Measurements from ENCODE around the gene VARS2. TPM values are rescaled to one million over a fixed set of nuclear protein-coding genes. Genes with fewer than 3 reads are reported as not detected.

Gene VARS2
- total and polyA plus RNA-seq, 9 of the 15 experiments (the other 6 are each of a cell fraction or from before 2014, with no cell fraction given): 1.6 to 53.6 (median 29.9) TPM

DNA sequence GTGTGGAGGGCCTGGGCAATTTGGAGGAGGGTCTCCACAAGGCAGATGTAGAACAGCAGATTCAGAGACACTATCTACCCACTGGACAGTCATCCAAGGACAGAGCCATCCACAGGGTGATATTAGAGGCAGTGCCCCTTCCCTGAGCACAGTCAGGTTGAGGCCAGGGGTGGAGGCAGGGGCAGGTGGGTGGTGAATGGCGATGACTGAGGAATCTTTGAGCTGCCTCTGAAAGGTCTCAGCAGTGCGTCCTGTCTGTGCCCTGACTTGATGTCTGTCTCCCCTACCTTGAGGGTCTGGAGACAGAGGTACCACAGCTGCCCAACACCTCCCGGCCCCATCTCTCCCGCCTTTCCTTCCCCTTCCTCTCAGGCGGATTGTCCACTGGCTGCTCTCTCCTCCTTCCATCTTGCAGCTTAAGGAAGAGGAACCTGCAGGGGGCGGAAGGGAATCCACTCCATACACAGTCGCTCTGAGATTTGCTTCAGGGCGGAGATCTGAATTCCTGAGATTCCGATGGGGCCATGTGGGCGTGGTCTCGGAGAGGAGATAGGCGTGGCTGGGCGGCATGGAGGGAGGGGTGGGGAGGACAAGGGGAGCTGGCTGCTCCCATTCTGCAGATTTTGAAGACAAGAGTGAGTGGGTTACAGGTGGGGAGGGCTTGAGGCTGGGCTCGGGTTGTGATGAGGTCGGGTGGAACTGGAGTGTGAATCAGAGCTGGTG is 28.5 kb downstream of the VARS2 start (continued):
- TF ChIP-seq, protein P1, sequence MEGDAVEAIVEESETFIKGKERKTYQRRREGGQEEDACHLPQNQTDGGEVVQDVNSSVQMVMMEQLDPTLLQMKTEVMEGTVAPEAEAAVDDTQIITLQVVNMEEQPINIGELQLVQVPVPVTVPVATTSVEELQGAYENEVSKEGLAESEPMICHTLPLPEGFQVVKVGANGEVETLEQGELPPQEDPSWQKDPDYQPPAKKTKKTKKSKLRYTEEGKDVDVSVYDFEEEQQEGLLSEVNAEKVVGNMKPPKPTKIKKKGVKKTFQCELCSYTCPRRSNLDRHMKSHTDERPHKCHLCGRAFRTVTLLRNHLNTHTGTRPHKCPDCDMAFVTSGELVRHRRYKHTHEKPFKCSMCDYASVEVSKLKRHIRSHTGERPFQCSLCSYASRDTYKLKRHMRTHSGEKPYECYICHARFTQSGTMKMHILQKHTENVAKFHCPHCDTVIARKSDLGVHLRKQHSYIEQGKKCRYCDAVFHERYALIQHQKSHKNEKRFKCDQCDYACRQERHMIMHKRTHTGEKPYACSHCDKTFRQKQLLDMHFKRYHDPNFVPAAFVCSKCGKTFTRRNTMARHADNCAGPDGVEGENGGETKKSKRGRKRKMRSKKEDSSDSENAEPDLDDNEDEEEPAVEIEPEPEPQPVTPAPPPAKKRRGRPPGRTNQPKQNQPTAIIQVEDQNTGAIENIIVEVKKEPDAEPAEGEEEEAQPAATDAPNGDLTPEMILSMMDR (IDR thresholded peaks at IDR 0.05 in 2 of 3, conservative IDR thresholded peaks at IDR 0.05 in 1 of 3; ENCODE audit: insufficient read depth in 2 of 3, low read depth in 1 of 3, low read length in 3 of 3): peak; percentile 57 to 63 (median 61)

DNA sequence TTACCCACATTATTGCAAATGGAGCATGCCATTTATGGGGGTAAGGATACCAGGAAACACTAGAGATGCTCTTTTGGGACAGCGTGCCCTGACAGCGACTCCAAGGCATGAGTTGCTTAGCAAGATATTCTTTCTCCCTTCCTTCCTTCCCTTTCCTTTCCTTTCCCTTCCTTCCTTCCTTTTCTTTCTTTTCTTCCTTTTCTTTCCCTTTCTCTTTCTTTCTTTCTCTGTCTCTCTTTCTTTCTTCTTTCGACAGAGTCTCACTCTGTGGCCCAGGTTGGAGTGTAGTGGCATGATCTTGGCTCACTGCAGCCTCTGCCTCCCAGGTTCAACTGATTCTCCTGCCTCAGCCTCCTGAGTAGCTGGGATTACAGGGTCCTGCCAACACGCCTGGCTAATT is 30.0 kb downstream of the VARS2 start:
- Histone ChIP-seq H4K20me1 (replicated peaks; ENCODE audit: control insufficient read depth, insufficient read depth, low read length) (peaks cover 12% of the 10 kb centered on the region; the same call in 1 of the 2 replicates), H3K4me3 (no peak overlapping the region), H3K4me2 (ENCODE audit: insufficient read depth, low read length) (no peak overlapping the region), H3K9me1 (ENCODE audit: control insufficient read depth, insufficient read depth, low read length) (no peaks in the 10 kb centered on the region), H3K4me1 (replicated peaks in 1 of 2; ENCODE audit: control insufficient read depth in 2 of 2, insufficient read depth in 2 of 2, low read length in 2 of 2) (peaks cover 8 to 11% of the 10 kb centered on the region in 2 experiments), H3K27me3 (ENCODE audit: control insufficient read depth in 2 of 2, insufficient read depth in 2 of 2, low read length in 2 of 2) (peaks cover 29 to 74% of the 10 kb centered on the region in 2 experiments), H3K9me3 (replicated peaks; ENCODE audit: control insufficient read depth, insufficient read depth, low read depth, low read length) (no peaks in the 10 kb centered on the region), H2AFZ (ENCODE audit: low read depth, low read length) (no peak overlapping the region), H3K9ac (ENCODE audit: insufficient read depth in 1 of 2, low read depth in 2 of 2, low read length in 2 of 2) (no peak overlapping the region), H3K36me3 (ENCODE audit: control insufficient read depth, insufficient read depth, low read length) (no peaks in the 10 kb centered on the region), H3K27ac (ENCODE audit: extremely low read depth, low read depth, low read length) (no peak overlapping the region), H3K79me2 (ENCODE audit: control insufficient read depth, insufficient read depth, low read length) (no peaks in the 10 kb centered on the region)
- in situ Hi-C loops (cut with MboI) (no loop called here), intact Hi-C loops (cut with micrococcal nuclease) (loop anchor here (5.0 kb wide), 1 partner anchor 98 kb away; no protein-coding TSS in a partner anchor)
- 2% methylated on average over 4 of the region's 4 CpGs for WGBS (ENCODE audit: insufficient coverage, low coverage, missing lambda C conversion rate)
- DNase-seq (ENCODE audit: extremely low read depth in 1 of 4, low spot score in 3 of 4) (no peak), ATAC-seq (no peak), FAIRE-seq (no peak)
- TF ChIP-seq, protein P2, sequence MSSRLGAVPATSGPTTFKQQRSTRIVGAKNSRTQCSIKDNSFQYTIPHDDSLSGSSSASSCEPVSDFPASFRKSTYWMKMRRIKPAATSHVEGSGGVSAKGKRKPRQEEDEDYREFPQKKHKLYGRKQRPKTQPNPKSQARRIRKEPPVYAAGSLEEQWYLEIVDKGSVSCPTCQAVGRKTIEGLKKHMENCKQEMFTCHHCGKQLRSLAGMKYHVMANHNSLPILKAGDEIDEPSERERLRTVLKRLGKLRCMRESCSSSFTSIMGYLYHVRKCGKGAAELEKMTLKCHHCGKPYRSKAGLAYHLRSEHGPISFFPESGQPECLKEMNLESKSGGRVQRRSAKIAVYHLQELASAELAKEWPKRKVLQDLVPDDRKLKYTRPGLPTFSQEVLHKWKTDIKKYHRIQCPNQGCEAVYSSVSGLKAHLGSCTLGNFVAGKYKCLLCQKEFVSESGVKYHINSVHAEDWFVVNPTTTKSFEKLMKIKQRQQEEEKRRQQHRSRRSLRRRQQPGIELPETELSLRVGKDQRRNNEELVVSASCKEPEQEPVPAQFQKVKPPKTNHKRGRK (tag; IDR thresholded peaks at IDR 0.05): peak; percentile 63; the same call in 1 of the 2 replicates
- TF ChIP-seq PTRF (tag; IDR thresholded peaks at IDR 0.05) (no peak), SIRT6 (IDR thresholded peaks at IDR 0.05; ENCODE audit: low read depth, low read length) (no peak), ESRRA (IDR thresholded peaks at IDR 0.05; ENCODE audit: borderline replicate concordance, low read depth) (no peak), POLR2A (conservative IDR thresholded peaks at IDR 0.05) (no peak), SRSF3 (IDR thresholded peaks at IDR 0.05; ENCODE audit: insufficient read depth, low read length) (no peak), ZNF253 (CRISPR knock-in tag; conservative IDR thresholded peaks at IDR 0.05) (no peak), NFE2 (IDR thresholded peaks at IDR 0.05; ENCODE audit: low read depth) (no peak)
- BruUV-seq (replicated peaks): no TSS peak
- ChIA-PET CTCF (ENCODE audit: low intra/inter-chr PET ratio) (no interaction called here), POLR2A (interaction anchor here (1.4 kb wide), 1 partner anchor 12 kb away, joined by 5 read pairs; no protein-coding TSS in a partner anchor)

Measured in K562 (cell line).